G401.6 (cell line): ENCODE results near the gene PAWR.
"Not testable (repeated sequence)": the region's sequence is repeated elsewhere in the genome, so short reads cannot be mapped to it uniquely, and the experiment has no call there.

Source experiments
- FAIRE-seq: peaks from 2 replicates; lab custom pipeline; 2012; peaks lifted over from hg19 to GRCh38; lab: Jason Lieb, UNC

The PAWR gene

DNA sequence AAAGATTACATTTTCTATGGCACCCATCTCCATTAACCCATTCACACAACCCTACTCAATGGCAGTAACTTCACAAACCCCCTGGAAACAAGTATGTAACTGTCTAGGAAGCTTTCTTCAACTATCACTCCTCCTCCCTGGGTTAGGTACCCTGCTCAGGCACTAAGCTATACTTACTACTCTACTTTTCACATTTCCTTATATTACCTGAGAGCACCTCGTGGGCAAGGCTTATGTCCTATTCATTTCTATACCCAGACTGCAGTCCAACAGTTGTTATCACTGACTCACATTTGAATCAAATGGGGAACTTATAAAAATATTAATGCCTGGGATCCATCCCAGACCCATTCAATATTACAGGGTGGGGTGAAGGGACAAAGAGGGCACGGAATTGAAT, 4.6 kb downstream of the PAWR start:
- FAIRE-seq = no peak

DNA sequence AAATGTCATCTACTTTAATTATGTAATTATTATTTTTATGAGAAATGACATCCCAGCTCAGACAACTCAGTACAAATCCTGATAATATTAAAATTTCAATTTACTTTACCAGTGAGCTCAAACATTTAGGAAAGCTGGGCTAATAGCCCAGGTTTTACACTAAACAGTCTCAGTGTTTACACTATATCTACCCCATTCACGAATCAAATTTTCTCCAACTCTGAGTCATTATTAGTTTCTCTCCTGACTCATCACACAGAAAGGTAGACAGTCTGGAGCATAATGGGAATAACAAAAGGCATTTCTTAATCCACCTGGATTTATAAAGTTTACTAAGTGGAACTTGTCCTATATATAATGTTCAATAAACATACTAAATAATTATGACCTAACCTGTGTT, 5.7 kb downstream of the PAWR start:
- no peak for FAIRE-seq

DNA sequence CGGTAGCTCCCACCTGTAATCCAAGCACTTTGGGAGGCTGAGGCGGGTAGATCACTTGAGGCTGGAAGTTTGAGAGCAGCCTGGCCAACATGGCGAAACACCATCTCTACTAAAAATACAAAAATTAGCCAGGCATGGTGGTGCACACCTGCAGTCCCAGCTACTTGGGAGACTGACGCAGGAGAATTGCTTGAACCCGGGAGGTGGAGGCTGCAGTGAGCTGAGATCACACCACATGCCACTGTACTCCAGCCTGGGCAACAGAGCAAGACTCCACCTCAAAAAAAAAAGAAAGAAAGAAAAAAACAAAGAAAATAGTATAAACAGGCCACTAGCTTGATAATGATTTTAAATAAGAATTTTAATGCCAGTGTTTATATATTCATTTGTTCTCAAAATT, 6.4 kb downstream of the PAWR start:
- not testable (repeated sequence) for FAIRE-seq

DNA sequence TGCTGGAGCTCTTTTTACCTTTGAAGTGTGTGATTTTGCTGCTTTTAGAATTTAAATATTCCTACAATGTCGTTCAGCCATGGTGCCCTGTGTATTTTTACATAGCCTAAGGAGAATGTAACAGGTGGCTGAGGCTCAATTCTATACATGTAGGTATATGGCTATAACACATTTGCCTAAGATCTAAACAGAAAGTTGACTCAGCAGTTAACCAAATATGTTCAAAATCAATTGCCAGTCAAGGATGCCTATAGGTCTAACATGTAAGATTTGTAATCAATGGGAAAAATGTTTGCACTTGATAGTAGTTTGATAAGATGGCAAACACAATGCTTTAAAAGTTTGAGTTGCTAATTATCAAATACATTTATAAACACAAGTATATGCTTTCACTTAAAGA, 8.2 kb downstream of the PAWR start:
- FAIRE-seq = peak; percentile 34

DNA sequence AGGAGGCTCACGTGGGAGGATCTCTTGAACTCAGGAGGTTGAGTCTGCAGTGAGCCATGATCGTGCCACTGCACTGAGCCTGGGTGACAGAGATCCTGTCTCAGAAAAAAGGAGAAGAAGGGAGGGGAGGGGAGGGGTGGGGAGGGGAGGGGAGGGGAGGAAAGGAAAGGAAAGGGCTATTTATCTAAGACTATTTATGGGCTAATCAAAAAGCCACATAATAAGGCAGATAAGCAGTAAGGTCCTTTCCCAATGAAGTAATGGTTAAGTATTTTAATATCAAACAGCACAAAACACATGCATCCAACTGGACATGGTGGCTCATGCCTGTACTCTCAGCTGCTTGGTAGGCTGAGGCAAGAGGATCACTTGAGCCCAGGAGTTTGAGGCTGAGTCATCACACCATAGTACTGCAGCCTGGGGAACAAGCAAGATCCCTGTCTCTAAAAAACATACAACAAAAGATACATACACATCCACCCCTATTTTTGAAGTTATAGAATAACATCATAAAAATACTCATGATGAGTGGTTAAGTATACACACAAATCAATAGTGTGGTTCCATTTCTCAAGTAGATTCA, 9.7 kb downstream of the PAWR start:
- FAIRE-seq = no peak

DNA sequence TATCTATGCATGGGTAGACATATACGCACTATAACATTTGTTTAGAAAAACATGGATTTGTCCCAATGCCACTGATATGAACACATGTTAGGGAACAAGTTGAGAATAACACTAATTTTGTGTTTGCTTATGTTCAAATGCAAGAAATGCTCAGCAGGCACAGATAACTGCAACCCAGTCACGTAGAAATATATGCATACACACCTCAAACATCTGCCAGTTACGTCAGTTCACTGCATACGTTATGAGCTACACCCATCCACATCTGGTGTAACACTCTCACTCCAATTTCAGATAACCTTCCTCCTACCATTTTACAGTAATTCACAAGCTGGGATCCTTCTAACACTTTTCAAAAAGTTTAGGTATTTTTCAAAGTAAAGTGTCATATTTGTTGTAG, 10.7 kb downstream of the PAWR start:
- no peak for FAIRE-seq

DNA sequence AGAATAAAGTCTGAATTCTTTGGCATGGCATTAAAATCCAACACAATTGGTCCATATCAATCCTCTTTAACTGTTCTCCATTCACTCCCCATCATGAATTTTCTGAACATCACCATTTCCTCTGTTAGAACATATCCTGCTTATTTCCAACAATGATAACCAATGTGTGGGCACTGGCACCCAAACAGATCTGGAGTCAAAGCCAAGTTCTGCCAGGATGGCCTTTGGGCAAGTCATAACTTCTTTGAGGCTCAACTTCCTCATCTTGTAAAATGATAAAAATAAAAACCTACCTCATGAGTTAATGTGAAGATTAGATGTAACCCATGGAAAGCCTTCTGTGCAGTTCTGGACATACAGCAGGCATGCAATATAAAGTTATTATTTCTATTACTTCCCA, 12.5 kb downstream of the PAWR start:
- FAIRE-seq = no peak

DNA sequence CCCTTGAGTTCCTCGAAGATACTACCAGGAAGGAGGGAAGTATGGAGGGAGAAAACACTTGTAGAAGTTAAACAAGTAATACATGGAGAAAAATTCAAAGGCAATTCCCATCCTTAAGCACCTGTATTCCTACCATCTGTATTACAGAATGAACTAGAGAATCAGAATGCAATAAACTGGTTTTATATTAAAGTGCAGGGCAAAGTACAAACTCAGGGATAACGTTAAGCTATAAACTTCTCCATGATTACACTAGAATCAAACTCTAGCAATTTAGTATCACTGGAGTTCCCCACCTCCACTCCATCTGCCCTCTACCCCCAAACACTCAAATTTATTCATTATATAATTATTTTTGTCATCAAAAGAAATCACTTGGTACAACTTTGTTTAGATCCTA, 13.1 kb downstream of the PAWR start:
- FAIRE-seq = no peak

DNA sequence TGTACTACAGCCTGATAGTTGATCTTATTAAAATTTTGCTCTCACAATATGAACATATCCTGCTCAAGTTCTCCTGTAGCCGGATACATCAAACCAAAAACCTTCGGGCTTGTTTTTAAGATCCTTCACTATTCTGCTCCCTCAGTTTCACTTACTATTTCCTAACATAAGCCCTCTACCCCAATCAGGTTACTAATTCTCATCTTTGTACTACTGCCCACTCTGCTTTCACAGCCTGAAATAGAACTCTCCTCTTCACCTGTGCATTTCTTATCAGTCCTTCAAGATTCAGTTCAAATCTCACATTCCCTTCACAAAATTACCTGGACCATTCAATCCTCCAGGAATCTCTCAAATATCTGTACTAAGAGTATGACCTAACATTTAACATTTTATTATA, 14.2 kb downstream of the PAWR start:
- FAIRE-seq = no peak

DNA sequence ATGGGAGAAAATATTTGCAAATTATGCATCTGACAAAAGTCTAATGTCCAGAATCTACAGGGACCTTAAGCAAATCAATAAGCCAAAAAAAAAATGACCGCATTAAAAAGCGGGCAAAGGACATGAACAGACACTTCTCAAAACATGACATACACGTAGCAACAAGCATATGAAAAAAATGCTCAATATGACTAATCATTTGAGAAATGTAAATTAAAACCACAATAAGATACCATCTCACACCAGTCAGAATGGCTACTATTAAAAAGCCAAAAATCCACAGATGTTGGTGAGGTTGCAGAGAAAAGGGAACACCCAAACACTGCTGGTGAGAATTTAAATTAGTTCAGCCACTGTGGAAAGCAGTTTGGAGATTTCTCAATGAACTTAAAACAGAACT, 16.1 kb downstream of the PAWR start:
- no peak for FAIRE-seq

DNA sequence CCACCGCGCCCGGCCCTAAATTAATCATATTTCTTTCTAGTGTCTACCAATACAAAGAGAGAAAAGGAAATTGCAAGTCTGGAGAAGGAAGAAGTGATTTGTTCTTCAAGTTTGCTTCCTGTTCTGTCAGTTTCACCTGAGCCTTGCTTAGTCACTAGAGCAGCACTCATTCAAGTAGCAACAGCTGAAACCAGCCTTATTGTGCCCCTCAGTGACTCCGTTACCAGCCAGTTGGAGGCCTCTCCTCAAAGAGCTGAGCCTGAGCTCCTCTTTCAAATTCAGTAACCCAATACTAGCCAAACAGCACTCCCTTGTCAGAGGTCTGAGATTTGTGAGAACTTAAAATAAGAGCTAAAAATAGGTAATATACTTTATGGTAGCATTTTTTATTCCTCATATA, 17.4 kb downstream of the PAWR start:
- no peak for FAIRE-seq

DNA sequence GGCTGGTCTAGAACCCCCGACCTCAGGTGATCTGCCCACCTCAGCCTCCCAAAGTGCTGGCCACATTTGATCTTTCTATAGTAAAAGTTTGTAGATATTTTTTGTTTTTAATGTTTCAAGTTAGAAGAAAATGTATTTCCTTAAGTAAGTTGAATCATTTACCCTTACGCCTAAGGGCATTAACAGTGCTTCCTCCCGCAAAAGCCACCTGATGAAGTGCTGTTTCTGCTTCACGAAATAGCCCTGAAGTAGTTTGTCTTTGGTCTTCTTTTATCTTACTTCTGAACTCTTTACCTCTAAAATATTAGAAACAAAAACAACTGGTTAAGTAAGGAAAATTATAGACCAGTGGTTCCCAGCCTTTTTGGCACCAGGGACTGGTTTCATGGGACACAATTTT, 22.7 kb downstream of the PAWR start:
- FAIRE-seq = no peak

DNA sequence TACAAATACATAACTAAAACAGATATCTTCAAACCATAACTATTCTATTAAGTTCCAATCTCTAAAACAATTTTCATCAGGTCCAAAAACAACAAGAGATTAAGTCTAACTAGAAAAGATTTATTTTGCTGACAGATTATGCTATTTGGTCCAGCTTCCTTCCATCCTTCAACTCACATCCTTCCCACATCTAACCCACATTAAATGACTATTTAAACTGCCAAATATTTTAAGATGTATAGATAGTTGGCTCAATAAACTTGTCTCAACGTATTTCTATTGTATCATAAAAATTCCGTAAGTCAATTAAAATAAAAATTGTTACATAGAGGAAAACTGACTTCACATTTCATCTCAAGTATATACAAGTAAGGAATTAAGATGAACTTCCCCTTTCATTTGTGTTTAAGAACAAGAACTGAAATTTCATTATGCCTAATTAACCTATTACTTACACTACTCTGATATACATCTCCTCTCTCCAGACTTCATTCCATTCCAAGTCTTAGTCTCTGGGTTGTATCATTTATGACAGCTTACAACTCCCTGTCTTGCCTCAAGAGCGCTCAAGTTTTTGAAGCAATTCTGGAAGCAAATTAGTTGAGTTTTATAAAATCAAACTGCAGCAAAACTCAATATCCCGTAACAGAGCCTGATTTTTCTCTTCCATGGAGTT, 25.4 kb downstream of the PAWR start:
- peak; percentile 75 for FAIRE-seq

DNA sequence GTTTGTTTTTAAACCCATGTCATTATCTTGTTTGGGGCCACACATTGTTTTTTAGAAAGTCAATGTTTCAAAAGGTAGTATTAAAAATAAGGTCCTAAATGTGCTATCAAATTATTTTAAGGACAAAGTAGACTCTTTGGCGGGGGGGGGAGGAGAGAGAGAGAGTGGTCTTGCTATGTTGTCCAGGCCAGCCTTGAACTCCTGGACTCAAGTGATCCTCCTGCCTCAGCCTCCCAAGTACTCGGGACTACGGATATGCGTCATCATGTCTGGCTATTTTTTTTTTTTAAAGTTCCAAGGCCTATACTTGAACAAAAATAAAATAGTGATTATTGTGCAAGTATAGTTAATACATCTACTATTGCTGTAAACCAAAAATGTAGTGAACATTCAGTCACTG, 26.2 kb downstream of the PAWR start:
- FAIRE-seq = no peak

DNA sequence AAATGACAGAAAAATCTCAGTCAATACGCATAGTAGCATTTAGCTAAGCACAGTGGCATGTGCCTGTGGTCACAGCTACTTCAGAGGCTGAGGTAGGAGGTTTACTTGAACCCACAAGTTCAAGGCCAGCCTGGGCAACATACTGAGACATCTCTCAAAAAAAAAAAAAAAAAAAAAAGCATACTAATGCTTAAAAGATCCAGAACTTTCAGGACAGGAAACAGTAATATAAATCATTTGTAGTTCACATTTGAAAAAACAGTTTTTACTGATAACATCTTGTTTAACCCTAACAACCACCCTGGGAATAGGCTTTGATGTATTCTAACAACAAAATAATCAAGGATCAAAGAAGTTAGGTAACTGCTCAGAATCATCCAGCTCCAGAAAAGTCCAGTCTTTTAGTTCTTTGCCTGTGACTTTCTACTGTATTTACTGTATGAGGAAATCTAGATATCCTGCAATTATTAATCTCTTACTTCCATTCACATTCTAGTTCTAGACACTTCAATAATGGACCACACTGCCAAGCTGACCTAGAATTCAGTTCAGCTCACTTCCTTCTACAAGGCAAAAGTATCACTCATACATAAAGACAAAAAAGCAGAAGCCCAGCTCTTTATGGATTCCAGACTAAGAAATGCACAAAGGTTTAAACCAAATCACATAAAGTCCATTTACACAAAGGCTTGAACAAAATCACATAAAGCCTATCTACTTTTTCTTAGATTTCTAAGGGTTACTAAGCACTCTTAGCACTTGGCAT, 28.5 kb downstream of the PAWR start:
- FAIRE-seq = no peak

DNA sequence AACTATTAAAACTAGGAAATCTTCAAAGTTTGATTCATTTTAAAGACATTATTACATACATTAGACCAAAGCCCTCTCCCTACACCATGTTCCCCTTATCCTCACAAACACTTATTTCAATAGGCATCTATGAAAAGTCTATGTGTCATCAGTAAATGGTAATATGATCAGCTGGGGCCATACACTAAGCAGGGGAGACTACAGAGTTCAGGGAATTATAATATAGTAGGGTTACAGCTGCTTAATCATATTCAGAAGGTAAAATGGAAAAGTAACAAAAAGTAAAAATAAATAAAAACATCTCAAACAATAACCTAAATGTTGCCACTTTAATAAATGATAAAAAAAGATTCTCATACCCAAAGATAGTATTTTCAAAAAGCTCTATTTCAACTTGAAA, 29.1 kb downstream of the PAWR start:
- no peak for FAIRE-seq

DNA sequence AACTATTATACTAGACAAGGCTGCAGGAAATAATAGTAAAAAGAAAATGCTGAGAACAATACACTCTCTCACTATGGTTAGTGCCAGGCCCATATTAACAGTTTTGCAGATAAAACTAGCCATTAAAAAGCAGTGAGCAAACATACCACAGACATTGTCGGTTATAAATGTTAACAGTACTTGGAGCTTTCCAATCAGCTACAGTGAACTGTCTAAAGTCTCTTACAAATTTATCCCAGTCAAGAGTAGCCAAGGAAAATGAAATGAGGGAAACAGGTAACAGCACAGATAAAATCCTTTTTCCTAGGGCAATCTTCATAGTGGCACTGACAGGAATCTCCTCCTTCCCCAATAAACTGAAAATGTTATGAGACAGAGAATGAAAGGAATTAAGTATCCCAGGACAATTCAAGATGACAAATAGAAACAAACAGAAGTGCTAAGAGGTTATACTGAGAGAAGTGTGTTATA, 30.8 kb downstream of the PAWR start:
- FAIRE-seq = no peak

DNA sequence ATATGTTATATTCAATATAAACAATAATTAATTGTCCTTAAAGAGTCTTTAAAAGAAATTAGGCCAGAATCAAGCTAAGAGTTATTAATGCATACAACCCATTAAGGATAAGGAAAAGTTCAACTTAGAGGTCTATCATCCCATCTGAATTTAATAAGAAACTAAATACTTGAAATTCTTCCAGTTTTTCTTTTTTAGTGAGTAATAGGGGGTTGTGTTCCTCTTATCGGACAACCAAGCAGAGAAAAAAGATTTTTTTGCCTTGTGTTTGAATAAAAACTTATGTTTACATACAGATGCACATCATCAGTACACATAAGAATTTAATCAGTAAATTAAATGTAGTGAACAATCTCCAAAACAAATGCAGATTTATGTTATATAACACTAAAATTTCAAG, 32.5 kb downstream of the PAWR start:
- FAIRE-seq = no peak

DNA sequence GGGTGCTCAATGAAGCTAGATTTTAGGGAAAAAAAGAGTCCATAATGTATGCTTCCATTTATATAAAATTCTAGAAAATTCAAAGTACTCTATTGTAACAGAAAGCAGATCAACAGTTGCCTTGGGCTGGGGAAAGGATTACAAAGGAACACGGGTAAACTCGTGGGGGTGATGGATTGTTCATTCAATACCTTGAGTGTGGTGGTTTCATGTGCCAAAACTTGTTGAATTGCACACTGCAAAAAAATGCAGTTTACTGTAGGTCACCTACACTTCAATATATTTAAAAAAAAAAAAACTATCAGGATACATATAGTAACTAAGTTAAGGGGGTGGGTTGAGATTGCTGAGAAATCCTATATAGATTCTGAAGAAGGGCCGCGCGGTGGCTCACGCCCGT, 33.6 kb downstream of the PAWR start:
- FAIRE-seq = no peak

DNA sequence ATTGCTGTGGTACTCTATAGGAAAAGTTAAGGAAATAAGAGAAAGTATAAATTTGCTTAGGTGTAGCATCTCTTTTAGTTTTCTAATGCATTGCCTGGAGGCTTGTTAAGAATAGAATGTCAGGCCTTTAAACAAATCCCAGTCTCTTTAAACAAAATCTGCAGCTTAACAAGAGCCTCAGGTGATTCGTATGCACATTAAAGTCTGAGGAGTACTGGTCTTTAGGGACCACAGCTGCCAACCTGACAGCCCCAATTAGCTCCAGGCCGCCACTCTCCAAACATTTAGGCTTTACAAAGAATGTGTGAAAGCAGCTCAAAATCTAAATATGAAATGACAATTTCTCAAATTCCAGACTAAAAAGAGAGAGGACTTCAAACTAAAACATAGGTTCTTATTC, 35.7 kb downstream of the PAWR start:
- no peak for FAIRE-seq

DNA sequence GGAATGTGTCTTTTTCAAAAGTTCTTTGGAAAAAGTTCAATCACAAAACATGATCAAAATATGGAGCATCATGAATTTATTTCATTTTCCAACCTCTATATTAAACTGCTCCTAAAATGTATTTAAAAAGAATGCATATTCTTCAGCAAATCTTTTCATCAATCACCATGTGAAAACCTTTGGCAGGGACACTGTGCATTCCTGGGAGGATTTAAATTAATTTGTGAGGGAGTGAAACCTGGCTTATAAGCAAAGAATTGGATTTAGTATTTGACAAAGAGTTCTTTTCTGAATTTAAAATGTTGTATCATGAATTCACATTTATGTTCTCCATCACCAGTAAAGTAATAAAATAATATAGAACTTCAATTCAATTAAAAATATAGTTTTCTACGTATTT, 38.2 kb downstream of the PAWR start:
- peak; percentile 61 for FAIRE-seq

DNA sequence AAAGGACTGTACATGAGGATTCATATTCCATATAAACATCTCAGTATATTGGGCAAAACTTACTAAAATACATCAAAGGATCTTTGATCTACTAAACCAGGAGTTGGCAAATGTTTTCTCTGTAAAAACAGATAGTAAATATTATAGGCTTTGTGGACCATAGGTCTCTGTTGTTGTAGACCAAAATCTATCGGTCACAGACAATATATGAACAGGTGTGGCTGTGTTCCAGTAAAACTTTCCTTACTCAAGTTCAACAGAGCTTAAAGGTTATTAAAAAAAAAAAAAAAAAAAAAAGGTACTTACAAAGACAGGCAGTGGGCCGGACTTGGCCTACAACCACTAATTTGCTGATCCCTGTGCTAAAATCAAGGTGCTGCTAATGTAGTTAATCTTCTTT, 40.3 kb downstream of the PAWR start:
- no peak for FAIRE-seq

DNA sequence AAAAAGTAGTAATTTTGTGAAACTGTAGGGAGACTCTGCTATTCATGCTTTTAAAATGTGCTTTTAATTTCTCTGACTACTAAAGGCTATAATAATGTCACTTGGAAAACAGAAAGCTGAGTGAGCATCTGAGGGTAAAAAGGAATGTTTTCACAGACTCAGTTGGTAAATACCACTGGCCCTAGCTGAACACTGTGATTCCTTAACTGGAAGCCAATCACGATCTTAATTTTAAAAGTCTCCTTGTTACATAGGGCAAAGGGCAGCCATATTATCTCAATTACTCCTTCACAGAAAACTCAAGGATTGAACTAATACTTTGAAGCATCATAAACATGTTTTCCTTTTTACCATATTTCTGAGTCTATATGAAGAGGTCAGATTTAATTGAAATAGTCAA, 41.9 kb downstream of the PAWR start:
- FAIRE-seq = no peak

DNA sequence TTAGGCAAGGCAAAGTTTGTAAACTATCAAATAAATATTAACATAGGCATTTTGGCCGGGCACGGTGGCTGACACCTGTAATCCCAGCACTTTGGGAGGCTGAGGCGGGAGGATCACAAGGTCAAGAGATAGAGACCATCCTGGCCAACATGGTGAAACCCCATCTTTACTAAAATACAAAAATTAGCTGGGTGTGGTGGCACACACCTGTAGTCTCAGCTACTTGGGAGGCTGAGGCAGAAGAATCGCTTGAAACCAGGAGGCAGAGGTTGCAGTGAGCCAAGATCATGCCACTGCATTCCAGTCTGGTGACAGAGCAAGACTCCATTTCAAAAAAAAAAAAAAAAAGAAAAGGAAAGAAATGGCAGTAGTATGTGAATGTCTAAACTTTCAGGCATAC, 43.9 kb downstream of the PAWR start:
- not testable (repeated sequence) for FAIRE-seq
